RWPE2 (cell line): ENCODE measurements around the gene RRP8.

Experiments used
- ATAC-seq: fragments of 200-7000 bp; cut with Tn5 transposase; 3 replicates; pipeline ENCODE4 v1.9.1; 2021; ENCODE audit warnings: low read depth
- DNase-seq: peaks from one replicate; pipeline ENCODE4 v3.0.0-alpha.2; 2020; ENCODE audit warnings: low spot score
- H3K27ac ChIP-seq: fragments of 450-650 bp; 2 replicates; pipeline ENCODE4 v1.5.1; 2017; ENCODE audit warnings: mild to moderate bottlenecking; ENCODE audit not compliant: poor library complexity, severe bottlenecking
- H3K27me3 ChIP-seq: fragments of 250-450 bp; sonication (Bioruptor Pico); 2 replicates; pipeline ENCODE4 v1.5.1; 2021; ENCODE audit warnings: mild to moderate bottlenecking, moderate library complexity; ENCODE audit not compliant: insufficient read depth, poor library complexity, severe bottlenecking
- H3K36me3 ChIP-seq: fragments of 250-450 bp; sonication (Bioruptor Pico); 2 replicates; pipeline ENCODE4 v1.5.1; 2020; ENCODE audit warnings: low read depth, mild to moderate bottlenecking, moderate library complexity
- H3K4me1 ChIP-seq: fragments of 250-450 bp; sonication (Bioruptor Pico); 2 replicates; pipeline ENCODE4 v1.5.1; 2021; ENCODE audit warnings: mild to moderate bottlenecking, moderate library complexity; ENCODE audit not compliant: insufficient read depth, poor library complexity, severe bottlenecking
- H3K4me3 ChIP-seq: fragments of 250-450 bp; sonication (Bioruptor Pico); 2 replicates; pipeline ENCODE4 v1.5.1; 2021; ENCODE audit warnings: mild to moderate bottlenecking, moderate library complexity; ENCODE audit not compliant: severe bottlenecking
- H3K9me3 ChIP-seq: fragments of 250-450 bp; sonication (Bioruptor Pico); 2 replicates; pipeline ENCODE4 v1.5.1; 2021; ENCODE audit warnings: mild to moderate bottlenecking, moderate library complexity; ENCODE audit not compliant: severe bottlenecking
- CTCF ChIP-seq: fragments of 450-650 bp; IDR thresholded peaks from one replicate; pipeline ENCODE4 v1.5.1; 2017; ENCODE audit warnings: mild to moderate bottlenecking, moderate library complexity; ENCODE audit not compliant: poor library complexity, severe bottlenecking

Gene RRP8

DNA sequence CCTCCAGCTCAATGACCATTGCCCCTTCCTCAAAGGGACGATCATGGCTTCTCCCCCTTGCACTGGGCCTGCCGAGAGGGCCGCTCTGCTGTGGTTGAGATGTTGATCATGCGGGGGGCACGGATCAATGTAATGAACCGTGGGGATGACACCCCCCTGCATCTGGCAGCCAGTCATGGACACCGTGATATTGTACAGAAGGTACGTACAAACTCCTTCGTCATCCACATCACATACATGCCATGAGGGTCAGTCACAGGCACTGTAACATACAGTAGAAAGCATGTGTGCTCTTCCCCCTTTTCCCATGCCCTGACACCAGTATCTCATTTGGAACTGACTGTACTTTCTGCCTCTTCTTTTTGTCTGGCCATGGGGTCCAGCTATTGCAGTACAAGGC is 4.6 kb upstream of the RRP8 start:
- peak overlapping the region; percentile 86 for H3K27ac ChIP-seq
- DNase-seq (peak; percentile 25), ATAC-seq (no peak)
- H3K4me1 ChIP-seq = peaks cover 19% of the 10 kb centered on the region
- H3K9me3 ChIP-seq = no peaks in the 10 kb centered on the region
- H3K36me3 ChIP-seq = peaks cover 61% of the 10 kb centered on the region
- H3K27me3 ChIP-seq = no peaks in the 10 kb centered on the region
- no peak for TF ChIP-seq CTCF
- no peak overlapping the region for H3K4me3 ChIP-seq

DNA sequence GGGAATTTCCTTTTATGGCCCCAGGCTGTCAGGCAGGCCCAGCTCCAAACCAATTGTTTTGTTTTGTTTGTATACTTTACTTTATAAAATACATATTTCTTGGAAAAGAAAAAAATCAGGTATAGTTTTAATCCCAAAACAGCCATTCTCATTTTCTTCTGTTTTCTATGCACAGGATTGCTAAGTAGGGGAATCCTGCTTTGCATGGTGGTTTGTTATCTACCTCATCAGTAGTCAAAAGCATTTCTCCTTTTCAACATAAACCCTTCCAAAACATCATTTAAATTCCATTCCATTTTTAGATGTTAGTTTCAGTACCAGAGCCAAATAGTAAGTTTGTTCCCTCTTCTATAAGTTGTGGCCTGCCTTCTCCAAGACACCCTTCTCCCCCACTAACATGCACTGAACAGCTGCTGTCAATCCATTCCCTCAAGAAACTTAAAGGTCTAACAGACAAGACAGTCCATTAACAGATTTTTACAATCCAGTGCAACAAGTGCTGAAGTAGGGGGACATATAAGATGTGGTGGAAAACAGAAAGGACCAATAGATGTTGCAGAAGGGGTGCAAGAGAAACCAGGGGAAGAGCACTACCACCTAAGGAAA is 3.9 kb upstream of the RRP8 start:
- Histone ChIP-seq H3K4me3 (no peak overlapping the region), H3K9me3 (no peaks in the 10 kb centered on the region), H3K27me3 (no peaks in the 10 kb centered on the region), H3K36me3 (peaks cover 61% of the 10 kb centered on the region), H3K27ac (peak overlapping the region; percentile 86), H3K4me1 (peaks cover 19% of the 10 kb centered on the region)
- TF ChIP-seq CTCF = no peak
- ATAC-seq (no peak), DNase-seq (no peak)

DNA sequence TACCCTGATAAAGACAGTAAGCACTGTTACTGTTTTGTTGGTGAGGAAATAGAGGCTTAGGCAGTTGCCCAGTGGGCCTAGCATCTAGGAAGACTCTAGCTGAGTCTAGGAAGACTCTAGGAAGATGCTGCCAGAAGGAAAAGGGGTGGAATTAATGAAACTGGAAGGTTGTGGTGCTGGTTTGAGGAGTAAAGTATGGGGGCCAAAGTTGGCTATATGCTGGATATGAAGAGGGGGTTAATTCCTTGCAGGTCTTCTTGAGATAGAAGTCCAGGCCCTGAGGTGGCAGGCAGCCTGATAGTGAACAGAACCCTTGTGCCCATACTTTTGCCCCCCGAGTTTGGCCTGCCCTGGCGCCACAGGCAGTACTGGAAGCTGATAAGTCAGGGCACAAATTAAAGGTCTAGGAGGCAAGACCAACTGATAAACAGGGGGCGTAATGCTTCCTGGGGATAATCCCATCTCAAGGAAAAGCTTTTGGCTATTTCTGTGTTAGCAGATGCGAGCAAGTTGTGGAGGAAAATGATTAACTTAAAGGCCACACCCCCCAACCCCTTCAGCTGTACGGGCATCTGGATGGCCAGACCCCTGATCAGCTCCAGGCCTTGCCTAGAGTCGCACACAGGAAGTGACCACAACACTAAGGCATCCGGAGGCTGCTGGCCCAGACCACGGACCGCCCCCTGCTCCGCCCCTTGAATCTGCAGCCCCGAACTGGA is 3.2 kb upstream of the RRP8 start:
- peak; percentile 94 for DNase-seq
- Histone ChIP-seq H3K27ac (peak overlapping the region; percentile 86), H3K4me3 (no peak overlapping the region), H3K4me1 (peaks cover 19% of the 10 kb centered on the region), H3K9me3 (no peaks in the 10 kb centered on the region), H3K36me3 (peaks cover 65% of the 10 kb centered on the region), H3K27me3 (no peaks in the 10 kb centered on the region)
- peak; percentile 80 for ATAC-seq
- TF ChIP-seq CTCF = no peak

- Histone ChIP-seq H3K27me3 (no peaks in the 10 kb centered on the region), H3K27ac (peak overlapping the region; percentile 86), H3K36me3 (peaks cover 66% of the 10 kb centered on the region), H3K9me3 (no peaks in the 10 kb centered on the region), H3K4me1 (peaks cover 19% of the 10 kb centered on the region), H3K4me3 (peak overlapping the region; percentile 75)
- DNase-seq (no peak), ATAC-seq (no peak)
- no peak for TF ChIP-seq CTCF
Measured at GRCh38 chr11:6604790-6605189, 1.4 kb upstream of the RRP8 start.
